K562 (cell line): Measurements from ENCODE around the gene MYO10. TPM values are rescaled to one million over a fixed set of nuclear protein-coding genes. Genes with fewer than 3 reads are reported as not detected.

Experiments used
- ATAC-seq: fragments of 200-7000 bp; cut with Tn5 transposase; 3 replicates; pipeline ENCODE4 v1.9.1; 2020; ENCODE audit warnings: moderate library complexity
- BruUV-seq: library from RNA; stranded (reverse); fragments of 400-500 nt; replicated peaks from 2 replicates; lab custom pipeline; 2021; lab: Mats Ljungman, UMichigan
- CTCF ChIA-PET: fragments of 300-600 bp; formaldehyde crosslinking; extraction: SDS; loops from one replicate; lab custom pipeline; 2021; ENCODE audit warnings: low intra/inter-chr PET ratio; lab: Yijun Ruan, JAX
- POLR2A ChIA-PET: fragments of 300-600, 350-650 bp; sonication (Branson Sonifier 250); formaldehyde crosslinking; extraction: SDS; loops from one replicate; lab custom pipeline; 2021; ENCODE audit warnings: antibody characterized with exemption, inconsistent platforms; lab: Yijun Ruan, JAX
- DNase-seq, 4 experiments: peaks; one replicate each; pipeline versions ENCODE4 v3.0.0 to v3.0.0-alpha.2; 2011 to 2018; ENCODE audit warnings: low spot score in 3 of 4, mixed read lengths in 3 of 4; ENCODE audit errors: extremely low read depth in 1 of 4
- FAIRE-seq: peaks from 2 replicates; lab custom pipeline; 2011; peaks lifted over from hg19 to GRCh38; lab: Jason Lieb, UNC
- H2AFZ ChIP-seq: 2 replicates; pipeline ENCODE4 v1.6.0; 2011; ENCODE audit warnings: low read depth, low read length, control low read depth, inconsistent platforms
- H3K27ac ChIP-seq: fragments of 200-600 bp; 3 replicates; pipeline ENCODE4 v1.8.0; 2011; ENCODE audit warnings: low read depth, mild to moderate bottlenecking, control low read depth, inconsistent platforms, low read length, moderate library complexity, mixed read lengths; ENCODE audit errors: extremely low read depth
- H3K27me3 ChIP-seq, 2 experiments: fragments of 300-600 bp in 1 of 2; 2 replicates in 1 of 2; 3 replicates in 1 of 2; pipeline versions ENCODE4 v1.6.0 to v1.8.0; 2011; ENCODE audit warnings: inconsistent platforms in 2 of 2, low read length in 2 of 2, mild to moderate bottlenecking in 1 of 2, mixed read lengths in 1 of 2, moderate library complexity in 1 of 2; ENCODE audit not compliant: control insufficient read depth in 2 of 2, insufficient read depth in 2 of 2
- H3K36me3 ChIP-seq: fragments of 300-600 bp; 3 replicates; pipeline ENCODE4 v1.8.0; 2011; ENCODE audit warnings: mild to moderate bottlenecking, low read length, inconsistent platforms; ENCODE audit not compliant: control insufficient read depth, insufficient read depth
- H3K4me1 ChIP-seq, 2 experiments: fragments of 200-600 bp in 1 of 2; replicated peaks in 1 of 2; 2 replicates in 1 of 2; 3 replicates in 1 of 2; pipeline versions ENCODE4 v1.5.1 to v1.8.0; 2011; ENCODE audit warnings: inconsistent platforms in 2 of 2, low read length in 2 of 2, mild to moderate bottlenecking in 1 of 2, mixed read lengths in 1 of 2, moderate library complexity in 1 of 2; ENCODE audit not compliant: control insufficient read depth in 2 of 2, insufficient read depth in 2 of 2
- H3K4me2 ChIP-seq: 2 replicates; pipeline ENCODE4 v1.6.1; 2011; ENCODE audit warnings: low read length, control low read depth, inconsistent platforms, mixed read lengths; ENCODE audit not compliant: insufficient read depth
- H3K4me3 ChIP-seq: fragments of 200-600 bp; sonication (generic), shearing (Covaris generic); 2 replicates; pipeline ENCODE4 v1.5.1; 2016; ENCODE audit warnings: control low read depth, inconsistent platforms
- H3K79me2 ChIP-seq: fragments of 200-600 bp; 3 replicates; pipeline ENCODE4 v1.8.0; 2011; ENCODE audit warnings: low read length, inconsistent platforms; ENCODE audit not compliant: control insufficient read depth, insufficient read depth
- H3K9ac ChIP-seq, 2 experiments: 2 replicates each; pipeline versions ENCODE4 v1.6.0 to v1.6.1; 2011; ENCODE audit warnings: low read depth in 2 of 2, low read length in 2 of 2, control low read depth in 1 of 2, inconsistent platforms in 1 of 2, mild to moderate bottlenecking in 1 of 2, mixed read lengths in 1 of 2; ENCODE audit not compliant: insufficient read depth in 1 of 2
- H3K9me1 ChIP-seq: one replicate; pipeline ENCODE4 v1.6.0; 2011; ENCODE audit warnings: inconsistent platforms, mild to moderate bottlenecking, low read length, moderate library complexity; ENCODE audit not compliant: control insufficient read depth, insufficient read depth
- H3K9me3 ChIP-seq: replicated peaks from 2 replicates; pipeline ENCODE4 v1.5.1; 2011; ENCODE audit warnings: low read depth, low read length, inconsistent platforms; ENCODE audit not compliant: control insufficient read depth, insufficient read depth
- H4K20me1 ChIP-seq: replicated peaks from 2 replicates; pipeline ENCODE4 v1.6.1; 2011; ENCODE audit warnings: low read length, inconsistent platforms, mixed read lengths; ENCODE audit not compliant: control insufficient read depth, insufficient read depth
- CEBPB ChIP-seq: fragments of 450-650 bp; IDR thresholded peaks from 2 replicates; pipeline ENCODE4 v1.6.1; 2016; ENCODE audit warnings: missing genetic modification characterization, missing compliant biosample characterization
- CEBPG ChIP-seq, 3 experiments: fragments of 200-800 bp in 1 of 3; sonication (Bioruptor generic) in 1 of 3; sonication (generic) in 1 of 3; formaldehyde crosslinking in 1 of 3; IDR thresholded peaks in 2 of 3; conservative IDR thresholded peaks in 1 of 3; 2 replicates each; pipeline versions ENCODE4 v1.6.1 to v1.8.0; 2016 to 2022; ENCODE audit warnings: missing compliant biosample characterization in 2 of 3, missing genetic modification characterization in 2 of 3, mild to moderate bottlenecking in 1 of 3, missing genetic modification reagents in 1 of 3
- WGBS: fragments of 100-300 bp; shearing (Covaris generic); methylation state at CpG from one replicate; pipeline ENCODE4 v1.1.6; 2016; ENCODE audit warnings: low coverage, mixed read lengths; ENCODE audit not compliant: insufficient coverage; ENCODE audit errors: missing lambda C conversion rate; 5-methylcytosine and 5-hydroxymethylcytosine counted together
- in situ Hi-C: fragments of 300-500 bp; cut with MboI; formaldehyde crosslinking; loops from 4 replicates; pipeline ENCODE4 v1.15.0; 2018; ENCODE audit warnings: inconsistent platforms, mixed read lengths
- intact Hi-C: fragments of 100-400 bp; cut with micrococcal nuclease; formaldehyde crosslinking; loops from 2 replicates; pipeline ENCODE4 v1.14.2; 2022
- polyA plus RNA-seq, 8 experiments: library from polyadenylated mRNA; depleted of rRNA in 4 of 8; stranded (reverse) in 5 of 8; unstranded in 3 of 8; fragments of >200 nt; fragmentation: Nextera tagmentation in 2 of 8; fragmentation: Illumina TruSeq in 1 of 8; extraction: Ambion mirVana in 2 of 8; extraction: Trizol in 1 of 8; gene quantifications; 2 replicates each; pipeline versions ENCODE4 v1.2.1 to v1.2.3, GENCODE V29; 2011 to 2014; ENCODE audit warnings: inconsistent platforms in 1 of 8, missing spikeins in 1 of 8
- total RNA-seq, 7 experiments: library from RNA; depleted of rRNA in 6 of 7; stranded (reverse); fragments of >200 nt in 6 of 7; fragmentation: Illumina TruSeq in 2 of 7; extraction: Trizol in 2 of 7; gene quantifications; 2 replicates each; pipeline versions ENCODE4 v1.2.1 to v1.2.3, GENCODE V29; 2011 to 2021; ENCODE audit warnings: low replicate concordance in 1 of 7
- TF ChIP-seq, protein P1 (sequence below): sonication (generic); formaldehyde crosslinking; IDR thresholded peaks from 2 replicates; pipeline ENCODE4 v1.8.1; 2023; ENCODE audit warnings: mild to moderate bottlenecking, missing genetic modification reagents

Gene MYO10
- total and polyA plus RNA-seq, 9 of the 15 experiments (the other 6 are each of a cell fraction or from before 2014, with no cell fraction given), result 0.04 to 0.24 TPM; not detected in 7

DNA sequence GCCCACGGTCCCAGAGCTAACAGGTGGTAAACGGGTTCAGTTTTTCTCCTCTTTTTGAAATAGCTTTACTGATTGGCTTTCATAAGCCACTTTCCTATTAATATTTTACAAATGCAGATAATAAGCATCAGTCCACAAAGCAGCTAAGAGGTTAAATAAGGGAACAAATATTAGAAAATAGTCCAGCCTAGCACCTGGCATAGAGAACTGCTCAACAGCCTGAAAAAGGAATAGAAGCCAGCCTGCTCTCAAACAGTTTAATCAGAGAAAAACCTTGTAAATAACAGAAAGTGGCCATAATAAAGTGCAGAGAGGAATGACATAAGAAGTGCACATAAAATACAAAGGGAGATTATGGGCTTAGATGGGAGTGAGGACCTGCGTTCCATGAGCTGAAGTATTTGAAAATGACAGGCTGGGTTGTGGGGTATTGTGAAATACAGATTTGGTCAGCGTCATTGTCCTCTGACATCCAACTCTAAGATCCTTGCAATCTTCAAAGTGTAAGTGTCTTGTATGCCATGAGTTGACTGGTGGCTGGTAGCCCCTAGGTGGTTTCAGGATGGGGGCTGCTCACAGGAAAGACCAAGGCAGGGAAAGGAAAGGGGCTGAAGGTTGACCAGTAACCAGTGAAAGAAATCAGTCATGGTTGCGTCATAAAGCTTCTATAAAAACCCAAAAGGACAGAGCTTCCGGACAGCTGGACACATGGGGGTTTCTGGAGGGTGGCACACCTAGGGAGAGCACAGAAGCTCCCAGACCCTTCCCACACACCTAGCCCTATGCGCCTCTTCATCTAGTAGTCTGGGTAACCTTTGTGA lies 32.4 kb downstream of the MYO10 start:
- BruUV-seq, result no TSS peak
- Histone ChIP-seq H3K36me3 (no peaks in the 10 kb centered on the region), H3K9me1 (no peaks in the 10 kb centered on the region), H4K20me1 (no peaks in the 10 kb centered on the region; the same call in 1 of the 2 replicates), H3K9me3 (no peaks in the 10 kb centered on the region), H3K27me3 (peaks cover 11 to 31% of the 10 kb centered on the region in 2 experiments; a peak in 4 of 5 replicates), H3K4me3 (no peak overlapping the region), H3K9ac (no peak overlapping the region), H3K79me2 (no peaks in the 10 kb centered on the region), H3K4me2 (no peak overlapping the region), H2AFZ (no peak overlapping the region), H3K27ac (no peak overlapping the region), H3K4me1 (no peaks in the 10 kb centered on the region)
- intact Hi-C loops, result no loop called here
- 0% methylated on average over 7 of the region's 7 CpGs for WGBS
- ChIA-PET CTCF (no interaction called here), POLR2A (interaction anchor here (0.6 to 1.4 kb wide), 3 partner anchors 12 to 86 kb away, joined by 3 to 5 read pairs (median 3); no protein-coding TSS in a partner anchor)
- TF ChIP-seq, protein P1, sequence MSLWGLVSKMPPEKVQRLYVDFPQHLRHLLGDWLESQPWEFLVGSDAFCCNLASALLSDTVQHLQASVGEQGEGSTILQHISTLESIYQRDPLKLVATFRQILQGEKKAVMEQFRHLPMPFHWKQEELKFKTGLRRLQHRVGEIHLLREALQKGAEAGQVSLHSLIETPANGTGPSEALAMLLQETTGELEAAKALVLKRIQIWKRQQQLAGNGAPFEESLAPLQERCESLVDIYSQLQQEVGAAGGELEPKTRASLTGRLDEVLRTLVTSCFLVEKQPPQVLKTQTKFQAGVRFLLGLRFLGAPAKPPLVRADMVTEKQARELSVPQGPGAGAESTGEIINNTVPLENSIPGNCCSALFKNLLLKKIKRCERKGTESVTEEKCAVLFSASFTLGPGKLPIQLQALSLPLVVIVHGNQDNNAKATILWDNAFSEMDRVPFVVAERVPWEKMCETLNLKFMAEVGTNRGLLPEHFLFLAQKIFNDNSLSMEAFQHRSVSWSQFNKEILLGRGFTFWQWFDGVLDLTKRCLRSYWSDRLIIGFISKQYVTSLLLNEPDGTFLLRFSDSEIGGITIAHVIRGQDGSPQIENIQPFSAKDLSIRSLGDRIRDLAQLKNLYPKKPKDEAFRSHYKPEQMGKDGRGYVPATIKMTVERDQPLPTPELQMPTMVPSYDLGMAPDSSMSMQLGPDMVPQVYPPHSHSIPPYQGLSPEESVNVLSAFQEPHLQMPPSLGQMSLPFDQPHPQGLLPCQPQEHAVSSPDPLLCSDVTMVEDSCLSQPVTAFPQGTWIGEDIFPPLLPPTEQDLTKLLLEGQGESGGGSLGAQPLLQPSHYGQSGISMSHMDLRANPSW, result no peak
- TF ChIP-seq CEBPB (peak; percentile 63), CEBPG (CRISPR knock-in tag; IDR thresholded peaks at IDR 0.05) (no peak), CEBPG (tag; conservative IDR thresholded peaks at IDR 0.05 in 1 of 2, IDR thresholded peaks at IDR 0.05 in 1 of 2) (peak in 1 of 2 experiments; percentile 18; a peak in 1 of 4 replicates)
- FAIRE-seq, result no peak
- in situ Hi-C loops, result loop anchor here (25.0 kb wide), 1 partner anchor 684 kb away; the partner anchor contains the start of genes TAF11L10, TAF11L7, TAF11L8 and TAF11L9
- DNase-seq, result no peak
- no peak for ATAC-seq
